CD8-positive, alpha-beta memory T cell (primary cell): Measurements from ENCODE around the gene MORN1. TPM values are rescaled to one million over a fixed set of nuclear protein-coding genes. Genes with fewer than 3 reads are reported as not detected.

Experiments
- CTCF ChIA-PET: fragments of 350-600 bp; sonication (Branson Sonifier 250); formaldehyde crosslinking; loops from one replicate; lab custom pipeline; 2021; ENCODE audit warnings: antibody characterized with exemption; lab: Charles Lee
- POLR2A ChIA-PET: fragments of 350-600 bp; sonication (Branson Sonifier 250); formaldehyde crosslinking; loops from one replicate; lab custom pipeline; 2021; ENCODE audit warnings: antibody characterized with exemption; lab: Charles Lee
- DNase-seq, 5 donors: peaks; one replicate each; pipeline versions ENCODE4 v3.0.0 to v3.0.0-alpha.2; 2020 to 2022; ENCODE audit warnings: mixed read lengths in 1 of 5
- H3K27ac ChIP-seq: one replicate; pipeline ENCODE4 v1.7.0; 2013; ENCODE audit warnings: low read depth, mild to moderate bottlenecking, low read length, moderate library complexity
- H3K27me3 ChIP-seq: 2 replicates; pipeline ENCODE4 v1.7.0; 2013; ENCODE audit warnings: low read length, mild to moderate bottlenecking; ENCODE audit not compliant: insufficient read depth, poor library complexity, severe bottlenecking
- H3K36me3 ChIP-seq: 2 replicates; pipeline ENCODE4 v1.7.0; 2013; ENCODE audit warnings: mild to moderate bottlenecking, low read length, moderate library complexity; ENCODE audit not compliant: insufficient read depth
- H3K4me1 ChIP-seq: 2 replicates; pipeline ENCODE4 v1.7.0; 2013; ENCODE audit warnings: mild to moderate bottlenecking, low read length, moderate library complexity; ENCODE audit not compliant: insufficient read depth
- H3K4me3 ChIP-seq: 2 replicates; pipeline ENCODE4 v1.7.0; 2013; ENCODE audit warnings: mild to moderate bottlenecking, low read length
- H3K9me3 ChIP-seq: 2 replicates; pipeline ENCODE4 v1.7.0; 2013; ENCODE audit warnings: mild to moderate bottlenecking, low read length
- H3K27ac Mint-ChIP-seq, 8 donors: one replicate each; pipeline ENCODE4 v1.8.0; 2020 to 2021; ENCODE audit warnings: mixed read lengths in 8 of 8, mild to moderate bottlenecking in 6 of 8, inconsistent platforms in 3 of 8, moderate library complexity in 3 of 8
- H3K27me3 Mint-ChIP-seq, 2 donors: one replicate each; pipeline ENCODE4 v1.8.0; 2020 to 2021; ENCODE audit warnings: mixed read lengths in 2 of 2, mild to moderate bottlenecking in 1 of 2, moderate library complexity in 1 of 2
- H3K36me3 Mint-ChIP-seq, 3 donors: one replicate each; pipeline ENCODE4 v1.8.0; 2020 to 2021; ENCODE audit warnings: mixed read lengths in 3 of 3, inconsistent platforms in 1 of 3, mild to moderate bottlenecking in 1 of 3
- H3K4me1 Mint-ChIP-seq, 3 donors: one replicate each; pipeline ENCODE4 v1.8.0; 2020 to 2021; ENCODE audit warnings: mixed read lengths in 3 of 3, inconsistent platforms in 1 of 3, mild to moderate bottlenecking in 1 of 3
- H3K4me3 Mint-ChIP-seq, 7 donors: one replicate each; pipeline ENCODE4 v1.8.0; 2020 to 2021; ENCODE audit warnings: mixed read lengths in 7 of 7, mild to moderate bottlenecking in 6 of 7, moderate library complexity in 4 of 7, inconsistent platforms in 2 of 7
- H3K9me3 Mint-ChIP-seq, 5 donors: one replicate each; pipeline ENCODE4 v1.8.0; 2020 to 2022; ENCODE audit warnings: mixed read lengths in 5 of 5, mild to moderate bottlenecking in 3 of 5, moderate library complexity in 2 of 5, inconsistent platforms in 1 of 5
- polyA plus RNA-seq: library from polyadenylated mRNA; unstranded; fragments of 300-500 nt; fragmentation: Illumina TruSeq; gene quantifications from one replicate; pipeline ENCODE4 v1.2.3, GENCODE V29; 2021
- total RNA-seq, 2 experiments: library from RNA; stranded (reverse); gene quantifications; one replicate each; pipeline ENCODE4 v1.2.3, GENCODE V29; 2021

MORN1 gene
- total and polyA plus RNA-seq, 3 experiments from 2014 or later, result 3.3 to 10.4 (median 9.4) TPM

DNA sequence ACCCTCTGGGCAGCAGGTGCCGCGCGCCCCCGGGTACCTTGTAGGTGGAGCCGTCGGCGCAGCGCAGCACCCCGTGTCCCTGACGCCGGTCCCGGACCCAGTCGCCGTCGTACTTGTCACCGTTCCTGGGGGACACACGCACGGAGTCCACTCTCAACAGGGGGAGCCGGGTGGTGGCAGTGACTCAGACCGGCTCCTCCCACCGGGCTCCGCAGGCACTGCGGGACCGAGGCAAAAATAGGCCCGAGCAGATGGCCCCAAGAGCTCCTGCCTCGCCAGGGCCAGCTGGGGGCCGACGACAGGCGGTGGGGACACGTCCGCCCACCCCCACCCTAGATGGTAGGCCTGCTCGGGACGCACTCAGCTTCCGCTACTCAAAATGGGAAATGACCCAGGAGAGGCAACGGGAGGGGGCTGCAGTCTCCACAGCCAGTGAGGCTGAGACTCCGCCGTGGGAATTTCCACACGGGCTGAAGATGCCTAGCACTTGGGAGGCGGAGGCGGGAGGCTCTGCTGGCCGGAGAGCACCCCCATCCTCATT lies 6.3 kb downstream of the MORN1 start:
- H3K4me1 Mint-ChIP-seq, result peaks cover 3 to 7% (median 3%) of the 10 kb centered on the region in 3 donors
- H3K4me1 ChIP-seq, result peaks cover 11% of the 10 kb centered on the region
- peak in 1 of 5 donors; percentile 45 for DNase-seq
- POLR2A ChIA-PET, result interaction anchor here (0.9 to 1.8 kb wide), 2 partner anchors 156 to 190 kb away, joined by 3 to 5 read pairs; partner anchors contain the start of gene FAAP20
- H3K4me3 ChIP-seq, result no peak overlapping the region
- no peaks in the 10 kb centered on the region for H3K27me3 ChIP-seq
- no peak overlapping the region for H3K4me3 Mint-ChIP-seq
- H3K27ac ChIP-seq, result no peak overlapping the region
- H3K36me3 ChIP-seq, result no peaks in the 10 kb centered on the region
- H3K9me3 Mint-ChIP-seq, result no peaks in the 10 kb centered on the region
- CTCF ChIA-PET, result interaction anchor here (8.2 kb wide), 1 partner anchor 189 kb away, joined by 114 read pairs; the partner anchor contains the start of gene FAAP20
- H3K27me3 Mint-ChIP-seq, result no peaks in the 10 kb centered on the region
- H3K27ac Mint-ChIP-seq, result no peak overlapping the region
- no peaks in the 10 kb centered on the region for H3K9me3 ChIP-seq
- H3K36me3 Mint-ChIP-seq, result peaks cover 0 to 2% (median 0%) of the 10 kb centered on the region in 3 donors

DNA sequence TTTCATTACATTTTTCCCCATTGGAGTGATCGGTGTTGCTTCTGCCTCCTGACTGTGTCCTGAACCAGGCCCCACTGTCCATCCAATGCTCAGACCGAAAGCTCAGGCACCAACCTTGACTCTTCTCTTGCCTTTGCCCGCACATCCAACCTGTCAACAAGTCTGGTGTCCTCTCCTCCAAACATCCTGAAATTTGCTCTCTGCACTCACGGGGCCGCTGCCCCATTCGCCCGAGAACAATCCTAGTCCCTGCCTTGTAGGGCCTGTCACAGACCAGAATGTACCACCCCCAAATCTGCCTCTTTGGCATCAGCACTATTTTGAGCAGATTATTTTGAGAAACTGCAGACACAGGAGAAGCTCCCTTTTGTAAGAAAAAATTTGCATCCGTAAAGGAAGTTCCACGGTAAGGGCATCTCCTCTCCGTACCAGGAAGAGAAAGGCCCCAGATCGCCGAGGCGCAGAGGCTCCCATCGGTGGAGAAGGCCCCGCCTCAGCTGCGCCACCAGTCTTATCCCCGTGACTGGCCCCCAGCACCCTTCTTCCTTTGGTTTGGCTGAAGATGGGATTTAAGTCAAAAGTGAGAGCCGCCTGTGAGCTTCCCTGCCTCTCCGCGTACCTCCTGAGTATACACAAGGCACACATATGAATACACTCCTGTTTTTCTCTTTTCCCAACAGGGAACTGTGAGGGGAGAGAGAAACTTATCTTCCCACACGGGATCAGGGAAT lies 7.1 kb downstream of the MORN1 start:
- Mint-ChIP-seq H3K27ac (peak overlapping the region in 2 of 8 donors; percentile 69 to 93), H3K27me3 (no peaks in the 10 kb centered on the region), H3K4me3 (no peak overlapping the region), H3K9me3 (no peaks in the 10 kb centered on the region), H3K4me1 (peaks cover 0 to 3% (median 3%) of the 10 kb centered on the region in 3 donors), H3K36me3 (peaks cover 0 to 2% (median 0%) of the 10 kb centered on the region in 3 donors)
- DNase-seq, result peak in 1 of 5 donors; percentile 36
- Histone ChIP-seq H3K36me3 (no peaks in the 10 kb centered on the region), H3K4me1 (peaks cover 11% of the 10 kb centered on the region), H3K27me3 (no peaks in the 10 kb centered on the region), H3K27ac (no peak overlapping the region), H3K4me3 (no peak overlapping the region), H3K9me3 (no peaks in the 10 kb centered on the region)
- ChIA-PET POLR2A (interaction anchor here (0.9 to 1.8 kb wide), 2 partner anchors 155 to 189 kb away, joined by 3 to 5 read pairs; partner anchors contain the start of gene FAAP20), CTCF (interaction anchor here (1.1 to 8.2 kb wide), 2 partner anchors 189 to 192 kb away, joined by 3 to 114 read pairs; partner anchors contain the start of gene FAAP20)

DNA sequence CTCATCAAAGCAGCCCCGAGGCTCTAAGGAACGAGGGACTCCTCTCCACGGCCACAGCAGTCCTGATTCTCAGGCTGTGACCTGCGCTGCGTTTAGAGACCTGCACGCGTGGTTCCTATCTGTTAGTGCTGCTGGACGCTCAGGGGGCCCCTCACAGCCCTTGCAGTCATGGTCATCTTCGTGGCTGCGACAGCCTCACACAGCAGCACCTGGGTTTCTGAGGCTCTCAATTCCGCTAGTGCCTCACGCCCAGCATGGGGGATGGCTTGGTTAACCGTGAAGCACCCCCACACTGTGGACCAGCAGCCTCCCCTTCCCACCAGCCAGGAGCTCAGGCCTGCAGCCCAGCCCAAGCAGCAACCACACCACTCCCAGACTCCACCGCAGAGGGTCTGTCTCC lies 7.8 kb downstream of the MORN1 start:
- Mint-ChIP-seq H3K4me1 (peaks cover 0 to 3% (median 3%) of the 10 kb centered on the region in 3 donors), H3K27me3 (no peaks in the 10 kb centered on the region), H3K9me3 (no peaks in the 10 kb centered on the region), H3K36me3 (peaks cover 0 to 2% (median 0%) of the 10 kb centered on the region in 3 donors), H3K27ac (peak overlapping the region in 1 of 8 donors; percentile 19), H3K4me3 (no peak overlapping the region)
- H3K4me1 ChIP-seq, result peaks cover 11% of the 10 kb centered on the region
- no peaks in the 10 kb centered on the region for H3K36me3 ChIP-seq
- POLR2A ChIA-PET, result interaction anchor here (1.8 kb wide), 1 partner anchor 188 kb away, joined by 5 read pairs; the partner anchor contains the start of gene FAAP20
- no peaks in the 10 kb centered on the region for H3K9me3 ChIP-seq
- CTCF ChIA-PET, result interaction anchor here (1.1 to 8.2 kb wide), 2 partner anchors 188 to 191 kb away, joined by 3 to 114 read pairs; partner anchors contain the start of gene FAAP20
- no peak overlapping the region for H3K27ac ChIP-seq
- no peak overlapping the region for H3K4me3 ChIP-seq
- no peak for DNase-seq
- no peaks in the 10 kb centered on the region for H3K27me3 ChIP-seq

DNA sequence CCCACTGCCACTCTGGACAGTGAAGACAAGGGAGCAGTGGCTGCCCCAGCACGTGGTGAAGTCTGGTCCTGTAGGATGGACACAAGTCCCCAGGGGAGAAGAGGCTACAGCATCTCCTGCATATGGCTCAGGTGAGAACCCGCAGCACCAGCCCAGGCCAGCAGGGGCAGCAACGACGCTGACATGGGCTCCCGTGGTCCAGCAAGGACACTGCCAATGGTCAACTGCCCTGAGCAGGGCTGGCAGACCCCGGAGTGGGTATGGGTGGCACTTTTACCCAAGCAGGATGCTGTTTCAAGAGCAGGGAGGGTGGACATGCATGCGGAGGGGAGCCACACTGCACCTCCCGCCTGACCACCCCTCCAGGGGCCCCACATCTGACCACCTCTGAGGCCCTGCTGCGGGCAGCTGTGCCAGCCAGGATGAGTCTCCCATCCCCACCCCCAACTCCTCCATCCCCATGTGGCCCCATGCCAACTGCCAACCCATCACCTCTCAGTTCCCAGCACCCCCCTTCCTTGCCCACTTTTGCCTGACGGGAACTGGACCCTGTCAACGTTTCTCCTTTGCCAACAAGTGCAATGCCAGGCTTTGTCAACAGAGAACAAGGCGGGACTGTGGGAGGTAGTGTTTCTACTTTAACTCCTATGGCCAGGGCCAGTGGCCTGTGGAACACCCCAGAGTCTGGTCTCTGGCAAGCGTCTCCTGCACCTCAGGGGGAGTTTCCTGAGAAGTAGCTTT lies 8.6 kb downstream of the MORN1 start:
- Histone ChIP-seq H3K27me3 (no peaks in the 10 kb centered on the region), H3K27ac (no peak overlapping the region), H3K36me3 (no peaks in the 10 kb centered on the region), H3K4me1 (peaks cover 11% of the 10 kb centered on the region), H3K4me3 (no peak overlapping the region), H3K9me3 (no peaks in the 10 kb centered on the region)
- ChIA-PET CTCF (interaction anchor here (0.9 to 8.2 kb wide), 15 partner anchors 8 to 290 kb away, joined by 3 to 114 read pairs (median 6); partner anchors contain the start of genes FAAP20, MORN1 and RER1), POLR2A (interaction anchor here (1.6 kb wide), 1 partner anchor 188 kb away, joined by 11 read pairs; the partner anchor contains the start of gene FAAP20)
- peak in 2 of 5 donors; percentile 9 to 50 for DNase-seq
- H3K27ac Mint-ChIP-seq, result peak overlapping the region in 1 of 8 donors; percentile 70
- no peaks in the 10 kb centered on the region for H3K9me3 Mint-ChIP-seq
- H3K4me1 Mint-ChIP-seq, result peaks cover 0 to 3% (median 3%) of the 10 kb centered on the region in 3 donors
- no peaks in the 10 kb centered on the region for H3K27me3 Mint-ChIP-seq
- H3K4me3 Mint-ChIP-seq, result no peak overlapping the region
- no peaks in the 10 kb centered on the region for H3K36me3 Mint-ChIP-seq

DNA sequence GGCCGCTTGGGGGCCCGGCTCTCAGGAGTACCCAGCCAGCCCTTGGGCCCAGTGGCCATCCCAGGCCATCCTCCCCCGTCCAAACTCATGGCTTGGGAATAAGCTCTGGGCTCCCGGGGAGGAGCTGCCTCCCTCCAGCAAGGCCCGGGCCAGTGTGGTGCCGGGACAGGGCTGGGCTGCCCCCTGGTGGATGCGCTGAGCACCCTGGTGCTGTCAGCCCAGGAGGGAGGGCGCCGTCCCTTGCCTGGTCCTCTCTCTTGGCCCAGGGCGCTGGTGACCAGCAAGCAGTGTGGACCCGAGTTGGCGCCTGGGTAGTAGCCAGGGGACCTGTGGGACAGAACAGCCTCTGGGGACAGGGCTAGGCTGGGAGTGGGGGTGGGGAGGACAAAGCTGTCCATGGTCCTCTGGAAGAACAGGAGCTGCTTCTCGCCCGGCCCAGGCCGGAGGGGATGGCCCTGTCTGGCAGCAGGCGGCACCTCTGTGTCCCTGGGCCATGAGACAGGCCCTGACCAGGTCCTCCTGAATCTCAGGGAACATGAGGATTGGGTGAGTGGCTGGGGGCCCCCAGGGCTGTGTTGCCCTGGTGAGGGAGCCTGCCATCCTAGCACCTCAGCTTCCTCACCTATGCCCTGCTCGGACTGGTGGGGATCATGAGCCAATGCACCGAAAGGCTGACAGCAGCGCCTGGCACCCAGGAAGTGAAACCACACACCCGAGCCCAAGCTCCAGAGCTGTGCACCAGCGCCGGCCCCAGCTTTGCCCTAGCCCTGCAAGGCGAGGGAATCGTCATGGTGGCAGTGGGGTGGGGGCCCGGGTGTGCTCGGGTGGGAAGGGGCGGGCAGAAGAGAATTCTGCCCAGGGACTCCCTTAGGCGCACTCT lies 9.4 kb downstream of the MORN1 start:
- H3K9me3 Mint-ChIP-seq, result no peaks in the 10 kb centered on the region
- H3K4me1 Mint-ChIP-seq, result peaks cover 0 to 3% (median 3%) of the 10 kb centered on the region in 3 donors
- no peak overlapping the region for H3K27ac Mint-ChIP-seq
- no peaks in the 10 kb centered on the region for H3K9me3 ChIP-seq
- H3K4me3 Mint-ChIP-seq, result no peak overlapping the region
- ChIA-PET CTCF (interaction anchor here (0.6 to 8.2 kb wide), 21 partner anchors 9 to 290 kb away, joined by 3 to 114 read pairs (median 5); partner anchors contain the start of genes FAAP20, MORN1 and RER1), POLR2A (interaction anchor here (0.5 to 1.6 kb wide), 2 partner anchors 157 to 187 kb away, joined by 3 to 11 read pairs; partner anchors contain the start of gene FAAP20)
- no peaks in the 10 kb centered on the region for H3K27me3 Mint-ChIP-seq
- no peaks in the 10 kb centered on the region for H3K36me3 ChIP-seq
- H3K36me3 Mint-ChIP-seq, result no peaks in the 10 kb centered on the region
- H3K4me1 ChIP-seq, result peaks cover 11% of the 10 kb centered on the region
- H3K27me3 ChIP-seq, result no peaks in the 10 kb centered on the region
- H3K27ac ChIP-seq, result no peak overlapping the region
- DNase-seq, result peak; percentile 61 to 83 (median 70)
- H3K4me3 ChIP-seq, result no peak overlapping the region

DNA sequence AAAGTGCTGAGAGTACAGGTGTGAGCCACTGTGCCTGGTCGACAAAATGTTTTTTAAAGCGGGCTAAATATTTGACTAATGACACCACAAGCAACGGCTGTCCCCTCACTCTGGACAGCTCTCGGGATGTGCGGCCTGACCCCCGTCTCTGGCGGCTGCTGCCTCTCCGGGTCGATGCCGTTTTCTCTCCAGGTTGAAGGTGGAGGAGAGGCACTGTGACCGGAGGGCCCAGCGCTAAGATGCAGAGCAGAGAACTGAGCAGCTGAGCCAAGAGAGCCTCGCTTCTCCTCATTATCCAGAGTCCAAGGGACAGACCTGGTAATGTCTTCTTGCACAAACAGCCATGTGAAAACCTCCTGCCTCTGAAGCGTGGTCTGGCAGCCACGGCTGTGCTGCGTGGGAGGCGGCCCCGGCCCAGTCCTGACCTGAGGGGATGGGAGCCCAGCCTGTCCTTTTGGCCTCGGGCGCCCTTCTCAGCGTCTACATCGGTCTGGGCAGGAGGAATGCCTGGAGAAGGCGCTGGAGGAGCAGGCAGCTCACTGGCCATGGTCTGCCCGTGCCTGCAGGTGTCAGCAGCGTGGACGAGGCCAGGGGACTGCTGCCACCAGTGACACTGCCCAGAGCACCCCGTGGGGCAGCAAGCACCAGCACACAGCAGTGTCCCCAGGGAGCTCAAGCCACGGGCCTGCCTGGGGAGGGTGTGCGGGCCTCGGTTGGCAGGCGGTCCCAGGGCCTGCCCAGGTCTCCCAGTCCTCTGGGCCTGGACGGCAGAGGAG lies 10.3 kb downstream of the MORN1 start:
- no peak overlapping the region for H3K4me3 ChIP-seq
- no peaks in the 10 kb centered on the region for H3K27me3 Mint-ChIP-seq
- H3K4me1 Mint-ChIP-seq, result peaks cover 0 to 3% (median 3%) of the 10 kb centered on the region in 3 donors
- H3K27me3 ChIP-seq, result no peaks in the 10 kb centered on the region
- CTCF ChIA-PET, result interaction anchor here (0.6 to 8.2 kb wide), 19 partner anchors 10 to 289 kb away, joined by 3 to 114 read pairs (median 5); partner anchors contain the start of genes FAAP20, MORN1 and RER1
- no peak overlapping the region for H3K27ac ChIP-seq
- H3K9me3 ChIP-seq, result no peaks in the 10 kb centered on the region
- DNase-seq, result peak in 1 of 5 donors; percentile 42
- H3K36me3 ChIP-seq, result no peaks in the 10 kb centered on the region
- POLR2A ChIA-PET, result interaction anchor here (1.6 kb wide), 1 partner anchor 186 kb away, joined by 11 read pairs; the partner anchor contains the start of gene FAAP20
- no peaks in the 10 kb centered on the region for H3K36me3 Mint-ChIP-seq
- peak overlapping the region in 1 of 8 donors; percentile 51 for H3K27ac Mint-ChIP-seq
- H3K4me1 ChIP-seq, result peaks cover 11% of the 10 kb centered on the region
- H3K4me3 Mint-ChIP-seq, result no peak overlapping the region
- H3K9me3 Mint-ChIP-seq, result no peaks in the 10 kb centered on the region
